Neuronal stem cell (in vitro differentiated cells): ENCODE data around the gene ANKRD13D.
A peak's percentile ranks its signal among the peaks of the same experiment; 100 is the strongest.

Experiments
- DNase-seq: peaks from one replicate; pipeline ENCODE4 v3.0.0-alpha.2; 2013; ENCODE audit warnings: low spot score
- H2AFZ ChIP-seq: one replicate; pipeline ENCODE4 v1.6.1; 2013; ENCODE audit warnings: mild to moderate bottlenecking, low read length, inconsistent platforms
- H2AK5ac ChIP-seq: 2 replicates; pipeline ENCODE4 v1.6.1; 2013; ENCODE audit warnings: low read depth, mild to moderate bottlenecking, inconsistent platforms, low read length, moderate library complexity, mixed read lengths
- H2BK120ac ChIP-seq: 2 replicates; pipeline ENCODE4 v1.6.1; 2013; ENCODE audit warnings: low read depth, mild to moderate bottlenecking, inconsistent platforms, low read length, moderate library complexity, mixed read lengths
- H2BK12ac ChIP-seq: one replicate; pipeline ENCODE4 v1.6.1; 2013; ENCODE audit warnings: low read length, inconsistent platforms
- H2BK15ac ChIP-seq: 2 replicates; pipeline ENCODE4 v1.6.1; 2013; ENCODE audit warnings: mild to moderate bottlenecking, low read length, inconsistent platforms, mixed read lengths
- H2BK5ac ChIP-seq: one replicate; pipeline ENCODE4 v1.6.1; 2013; ENCODE audit warnings: inconsistent platforms, mild to moderate bottlenecking, low read length, moderate library complexity
- H3K14ac ChIP-seq: one replicate; pipeline ENCODE4 v1.6.1; 2013; ENCODE audit warnings: low read length, inconsistent platforms
- H3K18ac ChIP-seq: 2 replicates; pipeline ENCODE4 v1.6.1; 2013; ENCODE audit warnings: low read length, inconsistent platforms
- H3K23ac ChIP-seq: 2 replicates; pipeline ENCODE4 v1.6.1; 2013; ENCODE audit warnings: low read depth, mild to moderate bottlenecking, mixed read lengths, low read length, inconsistent platforms; ENCODE audit not compliant: poor library complexity
- H3K27ac ChIP-seq: replicated peaks from 3 replicates; pipeline ENCODE4 v1.5.1; 2013; ENCODE audit warnings: low read length, inconsistent platforms
- H3K27me3 ChIP-seq, 3 experiments: 2 replicates each; pipeline ENCODE4 v1.6.1; 2013; ENCODE audit warnings: low read length in 3 of 3, mild to moderate bottlenecking in 2 of 3, inconsistent platforms in 1 of 3, low read depth in 1 of 3, mixed read lengths in 1 of 3, moderate library complexity in 1 of 3; ENCODE audit not compliant: control insufficient read depth in 3 of 3, insufficient read depth in 3 of 3
- H3K36me3 ChIP-seq, 2 donors: replicated peaks in 1 of 2; 2 replicates each; pipeline ENCODE4 v1.6.1; 2013; ENCODE audit warnings: low read length in 2 of 2; ENCODE audit not compliant: control insufficient read depth in 2 of 2, insufficient read depth in 2 of 2
- H3K4ac ChIP-seq: 2 replicates; pipeline ENCODE4 v1.6.1; 2013; ENCODE audit warnings: inconsistent platforms, mild to moderate bottlenecking, low read length, moderate library complexity
- H3K4me1 ChIP-seq, 2 donors: 1 replicate in 1 of 2; 2 replicates in 1 of 2; pipeline ENCODE4 v1.6.1; 2013; ENCODE audit warnings: low read length in 2 of 2, low read depth in 1 of 2; ENCODE audit not compliant: control insufficient read depth in 2 of 2, insufficient read depth in 1 of 2
- H3K4me2 ChIP-seq: one replicate; pipeline ENCODE4 v1.6.1; 2013; ENCODE audit warnings: mild to moderate bottlenecking, low read length, inconsistent platforms; ENCODE audit not compliant: insufficient read depth, poor library complexity, severe bottlenecking
- H3K4me3 ChIP-seq, 2 donors: 2 replicates each; pipeline ENCODE4 v1.5.1; 2013; ENCODE audit warnings: low read length in 2 of 2, mild to moderate bottlenecking in 2 of 2, inconsistent platforms in 1 of 2, moderate library complexity in 1 of 2
- H3K79me1 ChIP-seq: one replicate; pipeline ENCODE4 v1.6.1; 2013; ENCODE audit warnings: low read depth, mild to moderate bottlenecking, inconsistent platforms, low read length, moderate library complexity
- H3K9ac ChIP-seq: one replicate; pipeline ENCODE4 v1.6.1; 2013; ENCODE audit warnings: mild to moderate bottlenecking, low read depth, low read length, inconsistent platforms; ENCODE audit not compliant: poor library complexity
- H3K9me3 ChIP-seq, 2 donors: replicated peaks in 1 of 2; 2 replicates each; pipeline versions ENCODE3 to v1.6.1; 2013; ENCODE audit warnings: low read length in 2 of 2, mild to moderate bottlenecking in 2 of 2, inconsistent platforms in 1 of 2, low read depth in 1 of 2, mixed read lengths in 1 of 2, moderate library complexity in 1 of 2; ENCODE audit not compliant: control insufficient read depth in 2 of 2, insufficient read depth in 1 of 2
- H4K8ac ChIP-seq: one replicate; pipeline ENCODE4 v1.6.1; 2013; ENCODE audit warnings: low read depth, mild to moderate bottlenecking, inconsistent platforms, low read length, moderate library complexity
- H4K91ac ChIP-seq: one replicate; pipeline ENCODE4 v1.6.1; 2013; ENCODE audit warnings: low read length, low read depth, mild to moderate bottlenecking, inconsistent platforms; ENCODE audit not compliant: poor library complexity
- WGBS, 2 donors: extraction: QIAGEN DNeasy Blood & Tissue Kit; methylation state at CpG; one replicate each; pipeline ENCODE4 v1.1.7; 2013; ENCODE audit warnings: missing lambda C conversion rate in 2 of 2, mixed read lengths in 1 of 2; ENCODE audit not compliant: insufficient read length in 2 of 2, insufficient replicate concordance in 1 of 2; ENCODE audit errors: extremely low coverage in 2 of 2; 5-methylcytosine and 5-hydroxymethylcytosine counted together

The ANKRD13D gene

DNA sequence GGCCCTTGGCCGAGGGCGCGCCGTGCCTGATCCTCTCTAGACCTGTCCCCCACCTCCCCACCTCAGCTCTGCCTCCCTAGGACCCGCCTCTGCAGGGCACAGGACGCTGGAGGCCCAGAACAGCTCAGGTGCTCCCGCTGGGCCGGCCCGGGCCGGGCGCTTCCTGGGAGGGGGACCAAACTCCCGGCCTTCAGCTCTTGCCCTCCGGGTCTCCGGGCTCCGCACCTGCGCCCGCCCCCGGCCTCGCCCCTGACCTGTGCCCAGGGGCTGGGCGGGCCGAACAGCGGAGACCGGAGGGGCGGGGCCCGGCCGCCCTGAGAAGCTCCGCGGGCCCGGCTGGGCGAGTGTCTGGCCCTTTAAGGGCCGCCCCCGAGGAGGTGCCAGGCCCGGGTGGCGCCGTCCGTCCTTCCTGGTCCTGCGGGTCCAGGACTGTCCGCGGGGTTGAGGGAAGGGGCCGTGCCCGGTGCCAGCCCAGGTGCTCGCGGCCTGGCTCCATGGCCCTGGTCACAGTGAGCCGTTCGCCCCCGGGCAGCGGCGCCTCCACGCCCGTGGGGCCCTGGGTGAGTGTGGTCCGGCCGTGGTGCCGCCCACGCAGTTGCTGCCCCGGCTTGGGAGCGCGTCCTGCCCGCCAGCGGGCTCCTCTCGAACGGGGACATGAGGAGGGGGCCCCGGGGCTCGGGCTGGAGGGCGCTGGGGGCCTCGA, 14.2 kb downstream of the ANKRD13D start, which contains the start of gene SSH3:
Gene SSH3 (plus strand): TSS at position 399 of the 703 bp plus-strand sequence. CDS start 96 bp downstream, at position 495.
- WGBS, 2 donors = no CpG with 5 or more reads among the region's 65 CpGs
- H2AK5ac ChIP-seq = peak within 1 kb of the TSS; percentile 83
- peaks cover 0 to 14% (median 0%) of the 10 kb centered on the region in 3 experiments for H3K27me3 ChIP-seq
- H3K23ac ChIP-seq = peak within 1 kb of the TSS; percentile 93
- H3K18ac ChIP-seq = peak within 1 kb of the TSS; percentile 99
- H4K91ac ChIP-seq = no peak within 1 kb of the TSS
- H3K4me2 ChIP-seq = peak within 1 kb of the TSS; percentile 97
- H3K9ac ChIP-seq = peak within 1 kb of the TSS; percentile 91
- peak within 1 kb of the TSS; percentile 45 for H4K8ac ChIP-seq
- DNase-seq = peak; percentile 61
- H3K79me1 ChIP-seq = no peaks in the 10 kb centered on the region
- H2BK15ac ChIP-seq = peak within 1 kb of the TSS; percentile 81
- H2BK120ac ChIP-seq = no peak within 1 kb of the TSS
- H3K4me3 ChIP-seq = peak within 1 kb of the TSS in 1 of 2 donors; percentile 95
- peaks cover 22 to 39% of the 10 kb centered on the region in 2 donors for H3K36me3 ChIP-seq
- peak within 1 kb of the TSS; percentile 82 for H2BK5ac ChIP-seq
- H3K14ac ChIP-seq = peak within 1 kb of the TSS; percentile 99
- peaks cover 0 to 4% of the 10 kb centered on the region in 2 donors for H3K9me3 ChIP-seq
- H3K27ac ChIP-seq = no peak within 1 kb of the TSS
- H2BK12ac ChIP-seq = peak within 1 kb of the TSS; percentile 41
- H2AFZ ChIP-seq = no peak within 1 kb of the TSS
- peak within 1 kb of the TSS; percentile 89 for H3K4ac ChIP-seq
- H3K4me1 ChIP-seq = peaks cover 0 to 12% of the 10 kb centered on the region in 2 donors

DNA sequence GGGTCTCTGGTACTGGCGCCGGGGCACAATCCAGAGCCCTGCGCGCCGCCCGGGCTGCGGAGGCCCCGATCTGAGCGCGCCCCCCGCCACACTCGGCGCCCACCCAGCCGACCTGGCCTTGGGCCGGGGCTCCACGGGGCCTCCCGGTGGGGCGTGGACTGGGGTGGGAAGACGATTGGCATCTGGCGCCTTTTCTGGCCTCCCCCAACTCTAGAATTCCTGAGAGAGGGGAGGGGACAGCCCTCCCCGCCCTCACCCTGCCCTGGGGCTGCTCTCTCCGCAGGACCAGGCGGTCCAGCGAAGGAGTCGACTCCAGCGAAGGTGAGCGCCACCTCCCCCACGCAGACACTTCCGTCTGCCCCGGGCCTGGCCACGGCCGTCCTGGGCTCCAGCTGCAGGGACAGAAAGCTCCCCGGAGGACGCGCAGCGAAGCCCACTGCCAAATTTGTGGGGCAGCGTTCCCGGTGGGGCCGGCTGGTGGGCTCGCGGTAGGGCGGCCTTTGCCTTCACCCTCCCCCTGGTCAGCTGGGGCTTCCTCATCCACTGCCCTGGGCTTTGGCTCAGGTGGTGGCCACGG, 14.8 kb downstream of the ANKRD13D start:
- no peak for DNase-seq
- Histone ChIP-seq H3K79me1 (no peaks in the 10 kb centered on the region), H3K9ac (peak overlapping the region; percentile 91)

DNA sequence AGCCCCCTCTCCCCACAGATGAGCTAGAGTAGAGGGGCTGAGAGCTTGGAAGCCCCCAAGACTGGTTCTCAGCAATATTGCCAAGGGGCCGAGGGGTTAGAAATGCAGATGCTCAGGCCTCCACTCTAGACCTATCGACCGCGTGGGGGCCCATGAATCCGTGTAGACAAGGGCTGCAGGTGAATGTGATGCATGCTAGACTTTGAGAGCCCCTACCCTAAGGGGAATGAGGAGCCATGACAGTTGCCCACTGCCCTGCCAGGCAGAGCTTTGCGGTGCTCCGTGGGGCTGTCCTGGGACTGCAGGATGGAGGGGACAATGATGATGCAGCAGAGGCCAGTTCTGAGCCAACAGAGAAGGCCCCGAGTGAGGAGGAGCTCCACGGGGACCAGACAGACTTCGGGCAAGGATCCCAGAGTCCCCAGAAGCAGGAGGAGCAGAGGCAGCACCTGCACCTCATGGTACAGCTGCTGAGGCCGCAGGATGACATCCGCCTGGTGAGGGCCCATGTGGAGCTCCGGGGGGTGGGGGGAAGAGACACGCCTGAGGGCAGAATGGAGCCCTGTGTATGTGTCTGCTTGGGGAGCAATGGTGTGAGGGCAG, 15.5 kb downstream of the ANKRD13D start:
- Histone ChIP-seq H2AK5ac (peak overlapping the region; percentile 60), H4K8ac (no peak overlapping the region), H2AFZ (no peak overlapping the region), H2BK15ac (peak overlapping the region; percentile 81), H3K23ac (no peak overlapping the region), H2BK5ac (no peak overlapping the region), H4K91ac (no peak overlapping the region), H3K9ac (no peak overlapping the region), H3K4me3 (no peak overlapping the region), H3K18ac (no peak overlapping the region), H3K14ac (no peak overlapping the region), H3K27ac (no peak overlapping the region), H3K4ac (no peak overlapping the region), H3K4me1 (peaks cover 0 to 12% of the 10 kb centered on the region in 2 donors), H2BK120ac (no peak overlapping the region), H3K79me1 (no peaks in the 10 kb centered on the region), H3K27me3 (peaks cover 0 to 14% (median 0%) of the 10 kb centered on the region in 3 experiments), H3K9me3 (peaks cover 0 to 4% of the 10 kb centered on the region in 2 donors), H2BK12ac (no peak overlapping the region), H3K36me3 (peaks cover 16 to 25% of the 10 kb centered on the region in 2 donors), H3K4me2 (no peak overlapping the region)
- DNase-seq = no peak
- WGBS, 2 donors = no CpG with 5 or more reads among the region's 14 CpGs

More for the DNA sequence above, 14.8 kb downstream of the ANKRD13D start:
- Histone ChIP-seq H2BK15ac (peak overlapping the region; percentile 81), H2BK120ac (no peak overlapping the region), H3K27me3 (peaks cover 0 to 14% (median 0%) of the 10 kb centered on the region in 3 experiments), H3K36me3 (peaks cover 22 to 32% of the 10 kb centered on the region in 2 donors), H3K9me3 (peaks cover 0 to 4% of the 10 kb centered on the region in 2 donors), H3K4me2 (peak overlapping the region; percentile 97), H3K4me3 (peak overlapping the region in 1 of 2 donors; percentile 95), H2BK5ac (no peak overlapping the region), H3K4ac (no peak overlapping the region), H3K14ac (peak overlapping the region; percentile 99), H4K91ac (no peak overlapping the region), H3K23ac (peak overlapping the region; percentile 85), H2AFZ (no peak overlapping the region), H3K18ac (peak overlapping the region; percentile 99), H4K8ac (peak overlapping the region; percentile 45), H2BK12ac (peak overlapping the region; percentile 41), H3K27ac (no peak overlapping the region), H2AK5ac (peak overlapping the region; percentile 60), H3K4me1 (peaks cover 0 to 12% of the 10 kb centered on the region in 2 donors)
- no CpG with 5 or more reads among the region's 43 CpGs for WGBS, 2 donors
